BE2C (cell line): ENCODE results near the gene DGKI.

Source experiments
- DNase-seq: peaks from one replicate; pipeline ENCODE4 v3.0.0-alpha.2; 2020
- H3K27me3 ChIP-seq: fragments of 250-450 bp; sonication (Bioruptor Pico); 2 replicates; pipeline ENCODE4 v1.5.1; 2020; ENCODE audit warnings: mild to moderate bottlenecking
- H3K36me3 ChIP-seq: fragments of 250-450 bp; sonication (Bioruptor Pico); 2 replicates; pipeline ENCODE4 v1.5.1; 2020; ENCODE audit warnings: mild to moderate bottlenecking
- H3K4me1 ChIP-seq: fragments of 250-450 bp; sonication (Bioruptor Pico); 2 replicates; pipeline ENCODE4 v1.5.1; 2020
- H3K4me3 ChIP-seq: 2 replicates; pipeline ENCODE4 v1.5.1; 2011; ENCODE audit warnings: low read depth, low read length
- H3K9me3 ChIP-seq: fragments of 250-450 bp; sonication (Bioruptor Pico); 2 replicates; pipeline ENCODE4 v1.5.1; 2020
- TF ChIP-seq, protein P1 (sequence below): IDR thresholded peaks from 2 replicates; pipeline ENCODE4 v1.5.1; 2012; ENCODE audit warnings: mild to moderate bottlenecking, low read depth, low read length

The DGKI gene

DNA sequence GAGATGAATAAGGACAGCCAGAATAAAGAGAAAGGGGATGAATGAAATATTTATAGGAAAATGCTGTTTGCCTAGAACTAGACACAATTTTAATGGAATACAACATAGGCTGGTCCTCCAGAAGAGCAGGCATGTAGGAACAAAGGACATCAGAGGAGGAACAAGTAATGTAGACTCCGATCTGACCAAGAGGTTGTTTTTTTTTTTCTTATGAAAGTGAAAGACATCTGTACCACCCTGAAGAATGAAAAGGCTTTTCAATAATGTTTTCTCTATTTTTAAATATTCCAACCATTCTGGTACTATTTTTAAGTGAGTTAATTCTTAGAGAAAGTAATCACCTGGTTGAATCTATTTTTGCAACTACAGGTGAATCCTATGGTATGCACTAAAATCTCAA lies 366.4 kb downstream of the DGKI start:
- Histone ChIP-seq H3K4me1 (no peaks in the 10 kb centered on the region), H3K9me3 (no peaks in the 10 kb centered on the region), H3K4me3 (no peak overlapping the region), H3K27me3 (no peaks in the 10 kb centered on the region), H3K36me3 (no peaks in the 10 kb centered on the region)
- TF ChIP-seq, protein P1, sequence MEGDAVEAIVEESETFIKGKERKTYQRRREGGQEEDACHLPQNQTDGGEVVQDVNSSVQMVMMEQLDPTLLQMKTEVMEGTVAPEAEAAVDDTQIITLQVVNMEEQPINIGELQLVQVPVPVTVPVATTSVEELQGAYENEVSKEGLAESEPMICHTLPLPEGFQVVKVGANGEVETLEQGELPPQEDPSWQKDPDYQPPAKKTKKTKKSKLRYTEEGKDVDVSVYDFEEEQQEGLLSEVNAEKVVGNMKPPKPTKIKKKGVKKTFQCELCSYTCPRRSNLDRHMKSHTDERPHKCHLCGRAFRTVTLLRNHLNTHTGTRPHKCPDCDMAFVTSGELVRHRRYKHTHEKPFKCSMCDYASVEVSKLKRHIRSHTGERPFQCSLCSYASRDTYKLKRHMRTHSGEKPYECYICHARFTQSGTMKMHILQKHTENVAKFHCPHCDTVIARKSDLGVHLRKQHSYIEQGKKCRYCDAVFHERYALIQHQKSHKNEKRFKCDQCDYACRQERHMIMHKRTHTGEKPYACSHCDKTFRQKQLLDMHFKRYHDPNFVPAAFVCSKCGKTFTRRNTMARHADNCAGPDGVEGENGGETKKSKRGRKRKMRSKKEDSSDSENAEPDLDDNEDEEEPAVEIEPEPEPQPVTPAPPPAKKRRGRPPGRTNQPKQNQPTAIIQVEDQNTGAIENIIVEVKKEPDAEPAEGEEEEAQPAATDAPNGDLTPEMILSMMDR: no peak
- no peak for DNase-seq

DNA sequence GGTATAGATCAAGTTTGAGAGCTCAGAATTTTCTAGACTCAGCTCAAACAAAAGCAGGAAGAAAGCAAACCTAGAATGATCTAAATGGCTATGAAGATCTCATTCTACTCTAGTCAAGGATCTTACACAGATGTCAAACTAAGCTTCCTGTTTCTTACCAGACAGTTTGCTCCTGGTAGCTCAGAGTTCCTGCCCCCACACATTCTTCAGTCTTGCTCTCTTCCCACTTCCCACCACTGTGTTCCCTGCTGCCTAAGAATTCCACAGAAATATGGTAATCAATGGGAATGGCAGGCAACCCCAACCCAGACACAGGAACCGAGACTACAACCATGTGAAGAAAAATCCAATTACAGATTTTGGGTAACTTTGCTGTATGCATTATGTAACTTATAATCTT lies 369.8 kb downstream of the DGKI start:
- no peak for DNase-seq
- Histone ChIP-seq H3K4me3 (no peak overlapping the region), H3K27me3 (no peaks in the 10 kb centered on the region), H3K4me1 (no peaks in the 10 kb centered on the region), H3K36me3 (no peaks in the 10 kb centered on the region), H3K9me3 (no peaks in the 10 kb centered on the region)
- TF ChIP-seq, protein P1: no peak

DNA sequence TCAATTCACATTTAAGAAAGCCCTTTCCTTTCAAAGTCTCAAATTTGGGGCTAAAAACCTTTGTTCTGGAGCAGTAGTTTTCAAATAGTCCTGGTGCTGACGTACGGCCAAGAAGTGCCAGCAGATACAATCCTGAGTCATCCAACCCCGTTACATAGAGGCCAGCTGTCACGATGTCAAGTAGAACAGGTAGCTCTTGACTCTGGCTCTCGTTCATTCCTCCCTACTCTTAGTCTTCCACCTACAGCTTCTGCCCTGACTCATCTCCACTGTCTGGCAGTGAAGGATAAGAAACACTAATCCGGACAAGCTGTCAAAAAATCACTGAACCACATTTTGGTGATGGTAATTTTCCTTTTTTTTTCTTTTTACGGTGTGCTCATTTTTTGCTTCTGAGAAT lies 370.8 kb downstream of the DGKI start:
- TF ChIP-seq, protein P1: no peak
- Histone ChIP-seq H3K4me3 (no peak overlapping the region), H3K9me3 (no peaks in the 10 kb centered on the region), H3K4me1 (no peaks in the 10 kb centered on the region), H3K36me3 (no peaks in the 10 kb centered on the region), H3K27me3 (no peaks in the 10 kb centered on the region)
- DNase-seq: no peak

DNA sequence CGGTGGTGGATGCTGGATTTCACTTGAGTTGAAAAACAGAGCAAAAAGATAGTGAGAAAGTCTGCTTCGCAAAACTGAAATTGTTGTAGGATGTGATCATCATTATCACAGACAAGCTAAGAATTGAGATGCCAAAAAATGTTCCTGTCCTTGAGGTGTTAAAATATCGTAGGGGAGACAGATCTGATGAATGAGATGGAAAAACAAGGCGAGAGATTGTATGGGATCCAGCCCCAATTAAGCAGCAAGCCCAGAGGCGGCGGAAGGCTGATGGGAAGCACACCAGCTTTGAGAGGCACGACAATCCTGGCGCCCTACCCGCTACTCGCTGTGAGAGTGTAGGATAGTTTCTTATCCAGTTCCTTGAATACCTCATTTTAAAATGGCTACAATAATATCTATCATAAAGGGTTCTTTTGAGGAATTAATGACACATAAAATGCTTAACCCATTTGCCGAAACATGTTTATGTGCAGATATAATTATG lies 372.2 kb downstream of the DGKI start:
- no peaks in the 10 kb centered on the region for H3K36me3 ChIP-seq
- no peak for DNase-seq
- H3K9me3 ChIP-seq: no peaks in the 10 kb centered on the region
- TF ChIP-seq, protein P1: no peak
- no peaks in the 10 kb centered on the region; the same call in 1 of the 2 replicates for H3K4me1 ChIP-seq
- no peak overlapping the region for H3K4me3 ChIP-seq
- H3K27me3 ChIP-seq: no peaks in the 10 kb centered on the region

DNA sequence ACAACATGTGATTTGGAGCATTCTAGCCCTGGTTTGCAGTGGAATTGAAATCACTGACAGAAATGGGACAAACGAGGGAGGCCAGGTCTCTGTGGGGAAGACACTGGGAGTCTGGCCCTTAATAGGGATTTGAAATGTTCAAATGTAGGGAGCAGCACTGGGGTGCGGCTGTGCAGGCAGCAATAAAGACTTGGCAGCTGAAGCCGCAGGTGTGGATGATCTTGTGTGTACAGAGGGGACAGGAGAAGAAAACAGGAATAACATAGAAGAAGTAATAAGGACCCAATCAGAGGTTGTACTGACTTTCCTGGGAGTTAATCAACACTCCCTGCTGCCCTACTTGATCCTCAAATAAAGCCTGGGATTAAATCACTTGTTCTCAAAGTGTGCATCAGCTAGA lies 375.6 kb downstream of the DGKI start:
- Histone ChIP-seq H3K4me1 (no peaks in the 10 kb centered on the region; the same call in 1 of the 2 replicates), H3K9me3 (no peaks in the 10 kb centered on the region), H3K36me3 (no peaks in the 10 kb centered on the region), H3K27me3 (no peaks in the 10 kb centered on the region), H3K4me3 (no peak overlapping the region)
- TF ChIP-seq, protein P1: no peak
- DNase-seq: no peak

DNA sequence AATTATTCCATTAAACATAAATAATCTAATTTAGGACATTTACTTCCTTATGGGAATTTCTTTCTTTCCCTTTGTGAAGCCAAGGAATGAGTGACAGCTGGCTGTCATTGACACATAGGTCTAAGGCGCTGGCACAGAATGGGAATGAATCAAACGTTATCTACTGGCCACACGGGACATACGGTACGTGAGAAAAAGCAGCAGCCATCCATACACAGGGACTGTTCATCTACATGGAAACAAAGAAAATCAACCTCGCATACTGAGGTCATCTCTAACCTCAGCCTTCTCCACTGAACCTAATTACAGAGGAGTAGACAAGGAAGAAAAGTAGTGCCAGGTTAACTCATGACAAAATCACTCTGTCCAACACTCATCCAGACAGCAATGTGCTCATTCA lies 376.9 kb downstream of the DGKI start:
- no peaks in the 10 kb centered on the region for H3K36me3 ChIP-seq
- TF ChIP-seq, protein P1: no peak
- H3K9me3 ChIP-seq: no peaks in the 10 kb centered on the region
- no peaks in the 10 kb centered on the region for H3K27me3 ChIP-seq
- no peak overlapping the region for H3K4me3 ChIP-seq
- no peak for DNase-seq
- H3K4me1 ChIP-seq: no peaks in the 10 kb centered on the region; the same call in 1 of the 2 replicates
